Epidermal melanocyte (primary cell): ENCODE data around the gene PRSS36.

Experiments used
- DNase-seq: peaks from one replicate; pipeline ENCODE4 v3.0.0; 2011; ENCODE audit warnings: low spot score; ENCODE audit not compliant: insufficient read length

PRSS36 gene

GRCh38 chr16:31128711-31129567 lies 20.9 kb downstream of the PRSS36 start:
- no peak for DNase-seq

- no peak for DNase-seq
These were observed 22.7 kb downstream of the PRSS36 start for GRCh38 chr16:31127182-31127581.

- no peak for DNase-seq
These were observed 24.0 kb downstream of the PRSS36 start for GRCh38 chr16:31125844-31126243.

GRCh38 chr16:31120129-31120528 lies 29.7 kb downstream of the PRSS36 start:
- DNase-seq, result no peak

GRCh38 chr16:31118223-31119155 lies 31.4 kb downstream of the PRSS36 start:
- peak; percentile 10 for DNase-seq

GRCh38 chr16:31117384-31118222 lies 32.3 kb downstream of the PRSS36 start, which contains the start of gene KAT8:
KAT8 (plus strand) TSS chr16:31117664; CDS start chr16:31117682, 18 bp downstream.
- peak; percentile 98 for DNase-seq

- no peak for DNase-seq
These were observed 35.4 kb downstream of the PRSS36 start for GRCh38 chr16:31114468-31114867.

GRCh38 chr16:31113121-31114120 lies 36.4 kb downstream of the PRSS36 start:
- DNase-seq, result no peak

- no peak for DNase-seq
These were observed 37.2 kb downstream of the PRSS36 start for GRCh38 chr16:31112711-31113110.

GRCh38 chr16:31111881-31112466 lies 37.9 kb downstream of the PRSS36 start:
- DNase-seq, result no peak

- DNase-seq, result peak; percentile 7
These were observed 39.5 kb downstream of the PRSS36 start for GRCh38 chr16:31110106-31111034.

- DNase-seq, result peak; percentile 2
These were observed 40.2 kb downstream of the PRSS36 start for GRCh38 chr16:31109622-31110021.

- peak; percentile 15 for DNase-seq
These were observed 40.9 kb downstream of the PRSS36 start for GRCh38 chr16:31108794-31109558.

GRCh38 chr16:31108035-31108793 lies 41.7 kb downstream of the PRSS36 start, which contains the start of gene BCKDK:
BCKDK (plus strand) TSS chr16:31108386; CDS start chr16:31109224, 838 bp downstream.
- peak; percentile 92 for DNase-seq

GRCh38 chr16:31107465-31107867 lies 42.4 kb downstream of the PRSS36 start:
- DNase-seq, result peak; percentile 16
